Measurements from ENCODE around the gene PHF23.

DNA sequence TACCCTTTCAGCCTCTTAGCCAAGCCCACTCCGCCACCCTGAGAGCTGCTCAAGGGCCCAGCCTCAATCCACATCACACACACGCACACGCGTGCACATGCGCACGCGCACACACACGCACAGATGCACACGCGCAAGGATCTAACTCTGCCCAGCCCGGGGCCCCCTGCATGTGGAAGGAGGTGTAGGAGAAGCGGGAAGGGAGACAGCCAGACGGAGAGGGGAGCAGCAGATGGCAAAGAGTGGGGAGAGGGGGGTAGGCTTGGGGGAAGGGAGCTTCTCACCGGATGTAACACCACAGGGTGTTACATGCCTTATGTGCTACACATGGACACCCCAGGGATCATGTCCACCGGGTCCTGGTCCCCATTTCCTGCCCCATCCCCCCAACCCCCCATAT is 34.9 kb downstream of the PHF23 start:
- TF ChIP-seq, protein P1, sequence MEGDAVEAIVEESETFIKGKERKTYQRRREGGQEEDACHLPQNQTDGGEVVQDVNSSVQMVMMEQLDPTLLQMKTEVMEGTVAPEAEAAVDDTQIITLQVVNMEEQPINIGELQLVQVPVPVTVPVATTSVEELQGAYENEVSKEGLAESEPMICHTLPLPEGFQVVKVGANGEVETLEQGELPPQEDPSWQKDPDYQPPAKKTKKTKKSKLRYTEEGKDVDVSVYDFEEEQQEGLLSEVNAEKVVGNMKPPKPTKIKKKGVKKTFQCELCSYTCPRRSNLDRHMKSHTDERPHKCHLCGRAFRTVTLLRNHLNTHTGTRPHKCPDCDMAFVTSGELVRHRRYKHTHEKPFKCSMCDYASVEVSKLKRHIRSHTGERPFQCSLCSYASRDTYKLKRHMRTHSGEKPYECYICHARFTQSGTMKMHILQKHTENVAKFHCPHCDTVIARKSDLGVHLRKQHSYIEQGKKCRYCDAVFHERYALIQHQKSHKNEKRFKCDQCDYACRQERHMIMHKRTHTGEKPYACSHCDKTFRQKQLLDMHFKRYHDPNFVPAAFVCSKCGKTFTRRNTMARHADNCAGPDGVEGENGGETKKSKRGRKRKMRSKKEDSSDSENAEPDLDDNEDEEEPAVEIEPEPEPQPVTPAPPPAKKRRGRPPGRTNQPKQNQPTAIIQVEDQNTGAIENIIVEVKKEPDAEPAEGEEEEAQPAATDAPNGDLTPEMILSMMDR (IDR thresholded peaks at IDR 0.05) = no peak
- TF ChIP-seq POLR2A (IDR thresholded peaks at IDR 0.05) (no peak), POLR2AphosphoS5 (IDR thresholded peaks at IDR 0.05) (no peak)
